Epithelial cell of alveolus of lung (primary cell): ENCODE measurements around the gene LACTBL1. TPM values are rescaled to one million over a fixed set of nuclear protein-coding genes. Genes with fewer than 3 reads are reported as not detected.

Experiments
- total RNA-seq: library from RNA; depleted of rRNA; stranded (reverse); fragments of >200 nt; gene quantifications from 2 replicates; pipeline ENCODE4 v1.2.1, GENCODE V29; 2015

LACTBL1 gene
- not detected in 2 replicates for total RNA-seq

GRCh38 chr1:22972760-22973159 lies at the start of gene LACTBL1:
Gene LACTBL1 (minus strand): TSS chr1:22972866. CDS start chr1:22972316, 550 bp downstream.

GRCh38 chr1:23019094-23019862 lies 46.6 kb upstream of the LACTBL1 start, which contains the start of gene KDM1A:
Gene KDM1A (plus strand): TSS chr1:23019468. CDS start chr1:23019597, 129 bp downstream.

Other genes with a start within 250 kb of the LACTBL1 start
- gene TEX46, start 43.0 kb upstream of the LACTBL1 start, total RNA-seq: not detected in 2 replicates
- 98.8 and 107 TPM in 2 replicates for gene KDM1A, start 46.6 kb upstream of the LACTBL1 start, total RNA-seq
- 17.4 and 29.5 TPM in 2 replicates for gene LUZP1, start 196.0 kb upstream of the LACTBL1 start, total RNA-seq
- 0.39 TPM in 1 of 2 replicates, not detected in the other for gene HTR1D, start 244.6 kb upstream of the LACTBL1 start, total RNA-seq